HCEC 1CT (cell line): Measurements from ENCODE around the gene KIAA1210.

ENCODE experiments used
- DNase-seq: peaks from one replicate; pipeline ENCODE4 v3.0.0-alpha.2; 2017

Gene KIAA1210

DNA sequence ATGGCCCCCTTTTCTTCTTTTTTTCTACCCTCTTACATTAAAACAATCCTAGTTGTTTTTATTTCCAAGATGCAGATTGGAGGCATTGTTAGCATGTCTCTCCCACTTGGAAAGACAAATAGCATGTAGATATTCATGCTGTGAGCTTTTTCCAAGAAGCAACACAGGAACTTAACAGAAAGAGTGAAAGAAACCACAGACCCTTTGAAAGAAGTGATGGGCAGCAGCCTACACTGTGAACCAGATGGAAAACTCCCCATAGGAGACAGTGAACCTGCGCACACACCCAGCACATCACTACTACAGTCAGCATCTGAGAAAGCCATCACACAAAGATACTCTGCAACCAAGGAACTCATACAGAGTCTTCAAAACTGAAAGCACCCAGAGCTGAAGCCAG, 37.0 kb downstream of the KIAA1210 start:
- no peak for DNase-seq

DNA sequence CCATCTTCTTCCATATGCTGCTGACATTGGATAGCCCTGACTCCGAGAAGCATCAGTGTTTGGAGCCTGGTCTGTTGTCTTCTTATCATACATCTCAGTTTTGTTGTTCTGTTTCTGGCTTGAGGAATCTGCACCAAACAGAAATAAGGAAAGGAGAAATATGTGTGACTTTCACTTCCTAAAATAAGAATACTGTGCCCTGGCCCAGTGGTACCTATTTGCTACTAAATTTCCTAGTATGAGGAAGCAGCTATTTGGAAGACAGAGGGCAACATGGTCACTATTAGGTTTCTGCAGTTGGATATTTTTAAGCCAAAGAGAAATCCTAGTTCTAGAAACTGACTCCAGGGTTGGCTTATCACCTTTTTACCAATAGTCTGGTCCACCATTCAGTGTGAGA, 38.0 kb downstream of the KIAA1210 start:
- no peak for DNase-seq

- no peak for DNase-seq
Observed at GRCh38 chrX:119087121-119087520, 40.5 kb downstream of the KIAA1210 start.

DNA sequence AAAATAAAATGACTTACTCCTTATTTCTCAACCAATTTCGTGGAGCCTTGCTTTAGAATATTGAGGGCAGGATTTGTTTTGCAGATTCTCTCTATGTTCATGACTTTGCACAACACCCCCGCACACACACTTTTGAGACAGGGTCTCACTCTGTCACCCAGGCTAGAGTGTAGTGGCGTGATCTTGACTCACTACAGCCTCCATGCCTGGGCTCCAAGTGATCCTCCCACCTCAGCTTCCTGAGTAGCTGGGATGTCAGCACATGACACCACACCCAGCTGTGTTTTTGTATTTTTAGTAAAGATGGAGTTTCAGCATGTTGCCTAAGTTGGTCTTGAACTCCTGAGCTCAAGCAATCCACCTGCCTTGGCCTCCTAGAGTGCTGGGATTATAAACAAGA, 42.8 kb downstream of the KIAA1210 start:
- DNase-seq: no peak

GRCh38 chrX:119082278-119082677, 45.3 kb downstream of the KIAA1210 start:
- DNase-seq: no peak

- no peak for DNase-seq
Observed at GRCh38 chrX:119075270-119076025, 52.2 kb downstream of the KIAA1210 start.

GRCh38 chrX:119073911-119074310, 53.7 kb downstream of the KIAA1210 start:
- DNase-seq: no peak

DNA sequence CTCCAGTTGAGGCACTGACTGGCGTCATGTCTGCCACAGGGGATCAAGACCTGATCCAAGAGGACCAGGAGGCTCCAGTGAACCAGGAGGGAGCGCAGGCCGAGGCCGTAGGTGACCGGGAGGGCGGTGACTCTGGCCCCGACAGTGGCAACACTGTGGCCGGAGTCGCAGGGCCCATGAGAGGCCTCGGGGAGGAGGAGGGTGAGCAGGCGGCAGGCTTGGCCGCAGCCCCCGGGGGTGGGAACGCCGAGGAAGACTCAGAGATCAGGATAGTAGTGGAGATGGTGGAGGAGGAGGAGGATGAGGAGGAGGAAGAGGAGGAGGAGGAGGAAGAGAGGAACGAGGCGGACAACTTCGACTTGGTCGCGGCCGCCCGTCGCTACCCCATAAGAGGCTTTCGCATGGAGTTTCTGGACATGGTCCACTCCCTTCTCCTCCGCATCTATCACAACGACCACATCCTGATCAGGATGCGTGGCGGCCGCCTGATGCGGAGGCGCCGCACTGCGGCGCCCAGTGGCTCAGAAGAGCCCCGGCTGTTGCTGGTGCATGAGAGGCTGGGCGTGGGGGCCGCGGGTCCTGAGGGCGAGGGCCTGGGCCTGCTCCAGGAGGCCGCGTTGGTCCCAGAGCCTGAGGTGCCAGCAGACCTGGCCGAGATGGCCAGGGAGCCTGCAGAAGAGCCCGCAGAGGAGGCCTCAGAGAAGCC, 54.3 kb downstream of the KIAA1210 start:
- DNase-seq: no peak

- no peak for DNase-seq
Observed at GRCh38 chrX:119072744-119073143, 54.9 kb downstream of the KIAA1210 start, which contains the start of gene CT47C1. CT47C1 (plus strand) TSS chrX:119072993; CDS start chrX:119073226, 233 bp downstream.

GRCh38 chrX:119071381-119071780, 56.2 kb downstream of the KIAA1210 start:
- no peak for DNase-seq

DNA sequence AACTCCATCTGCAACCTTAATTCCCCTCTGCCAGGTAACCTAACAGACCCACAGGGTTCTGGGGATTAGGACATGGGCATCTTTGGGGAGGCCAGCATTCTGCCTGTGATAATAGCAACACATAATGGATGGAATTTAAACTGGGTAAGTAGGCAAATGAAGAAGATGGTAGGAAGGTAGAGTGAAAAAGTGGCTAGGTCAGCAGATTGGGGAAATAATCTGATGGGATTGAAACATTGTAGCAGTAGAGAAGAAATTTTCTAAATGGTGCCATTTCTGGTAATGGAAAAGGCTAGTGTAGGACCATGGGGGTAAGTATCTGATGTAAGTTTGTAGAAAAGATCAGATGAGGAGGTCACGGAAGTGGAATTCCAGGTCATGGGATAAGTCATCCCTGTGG, 57.9 kb downstream of the KIAA1210 start:
- no peak for DNase-seq

GRCh38 chrX:119069128-119069527, 58.5 kb downstream of the KIAA1210 start:
- DNase-seq: no peak

DNA sequence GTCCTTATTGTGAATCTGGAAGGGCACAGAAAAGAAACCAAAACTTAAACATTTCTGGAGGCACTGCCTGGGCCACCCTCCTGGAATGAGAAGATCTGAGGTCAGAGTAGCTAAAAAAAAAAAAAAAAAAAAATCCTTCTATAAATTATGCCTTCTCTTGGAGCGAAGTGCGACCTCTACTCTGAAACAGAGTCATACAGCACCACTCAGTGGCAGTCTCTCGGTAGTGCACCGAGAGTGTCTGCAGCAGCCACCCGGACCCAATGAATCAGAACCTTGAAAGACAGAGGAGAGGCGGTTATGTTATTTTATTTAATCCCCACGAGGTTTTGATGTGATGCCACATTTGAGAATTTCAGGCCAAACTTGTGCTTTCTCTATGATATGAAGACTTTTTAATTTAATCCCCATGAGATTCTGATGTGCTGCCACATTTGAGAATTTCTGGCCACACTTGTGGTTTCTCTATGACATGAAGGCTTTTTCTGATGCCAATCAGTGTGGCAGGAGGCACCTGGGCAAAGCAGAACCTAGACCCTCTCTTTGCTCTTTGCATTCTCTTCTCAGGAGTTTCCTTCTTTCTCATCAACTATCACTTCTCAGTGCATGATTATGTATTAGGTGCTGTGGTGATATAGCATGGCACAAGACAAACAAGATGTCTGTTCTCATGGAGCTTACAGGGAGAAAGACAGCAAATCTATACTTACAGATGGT, 60.4 kb downstream of the KIAA1210 start:
- peak; percentile 44 for DNase-seq

DNA sequence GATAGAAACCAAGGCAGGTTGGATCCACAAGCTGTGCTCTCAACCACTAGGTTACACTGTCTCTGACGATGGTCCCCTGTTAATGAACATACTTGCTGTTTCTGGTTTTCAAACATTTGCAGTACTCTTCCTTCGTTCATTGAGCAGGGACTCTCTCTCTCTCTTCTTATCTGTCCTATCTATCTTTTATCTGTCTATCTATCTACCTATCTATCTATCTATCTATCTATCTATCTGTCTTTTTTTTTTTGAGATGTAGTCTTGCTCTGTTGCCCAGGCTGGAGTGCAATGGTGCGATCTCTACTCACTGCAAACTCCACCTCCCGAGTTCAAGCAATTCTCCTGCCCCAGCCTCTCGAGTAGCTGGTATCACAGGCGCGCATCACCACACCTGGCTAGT, 64.2 kb downstream of the KIAA1210 start:
- no peak for DNase-seq

DNA sequence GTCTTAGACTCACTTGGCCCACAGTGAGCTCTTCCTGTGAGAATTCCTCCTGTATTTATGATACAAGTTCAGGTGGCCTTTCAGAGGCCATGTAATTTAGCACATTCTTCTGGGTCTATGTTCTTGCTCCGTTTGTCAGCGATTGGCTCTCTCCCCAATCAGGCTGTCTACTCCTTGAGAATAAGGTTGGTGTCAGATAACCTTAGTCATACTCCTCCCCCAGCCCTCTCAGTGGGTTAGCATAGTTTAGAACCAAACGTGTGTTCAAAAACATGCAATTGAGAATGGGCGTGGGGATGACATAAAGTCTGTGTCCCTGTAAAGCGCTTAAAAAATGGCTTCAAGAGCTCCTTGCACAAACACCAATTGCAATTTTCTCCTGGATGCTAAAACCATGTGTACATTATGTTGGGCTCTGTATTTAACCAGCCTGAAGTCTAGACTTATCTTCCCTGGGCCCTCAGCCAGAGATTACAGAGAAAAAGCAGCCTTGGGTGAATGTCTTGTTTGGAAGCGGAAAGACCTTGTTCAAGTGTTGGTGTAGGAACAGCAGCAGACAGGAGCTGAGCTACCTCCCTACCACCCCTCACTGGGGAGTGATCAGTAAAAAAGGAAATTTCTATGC, 64.8 kb downstream of the KIAA1210 start:
- no peak for DNase-seq

GRCh38 chrX:119055687-119056086, 71.9 kb downstream of the KIAA1210 start:
- no peak for DNase-seq

DNA sequence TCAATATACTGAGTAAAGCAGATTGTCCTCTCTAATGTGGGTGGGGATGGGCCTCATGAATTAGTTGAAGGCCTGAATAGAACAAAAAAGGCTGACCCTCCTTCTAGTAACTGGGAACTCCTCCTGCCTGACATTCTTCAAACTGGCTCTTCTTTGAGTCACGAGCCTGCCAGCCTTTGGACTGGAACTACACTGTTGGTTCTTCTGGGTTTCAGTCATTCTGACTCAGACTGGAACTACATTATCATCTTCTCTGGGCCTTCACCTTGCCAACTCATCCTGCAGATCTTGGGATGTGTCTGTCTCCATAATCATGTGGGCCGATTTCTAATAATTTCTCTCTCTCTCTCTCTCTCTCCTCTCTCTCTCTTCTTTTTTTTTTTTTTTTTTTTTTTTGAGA, 81.7 kb downstream of the KIAA1210 start:
- no peak for DNase-seq

GRCh38 chrX:119042996-119043395, 84.6 kb downstream of the KIAA1210 start:
- DNase-seq: no peak

GRCh38 chrX:119042040-119042439, 85.6 kb downstream of the KIAA1210 start:
- no peak for DNase-seq

DNA sequence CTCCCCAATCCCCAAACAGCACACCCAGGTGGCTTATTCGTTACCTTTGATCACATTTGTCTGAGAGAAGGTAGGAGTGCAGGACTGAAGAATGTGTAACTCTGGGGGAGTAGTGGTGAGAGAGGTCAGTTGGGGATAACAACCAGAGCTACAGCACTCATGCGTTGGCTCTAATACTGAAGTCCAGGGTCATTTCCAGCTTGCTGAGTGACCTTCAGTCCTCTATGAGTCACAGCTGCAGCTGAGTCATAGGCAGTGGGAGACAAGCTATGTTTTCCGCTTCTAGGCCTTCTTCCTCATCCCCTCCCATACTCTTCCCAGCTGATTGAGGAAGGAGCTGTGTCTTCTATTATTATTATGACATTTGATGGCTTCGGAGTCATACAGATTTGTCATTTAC, 86.4 kb downstream of the KIAA1210 start:
- peak; percentile 82 for DNase-seq

DNA sequence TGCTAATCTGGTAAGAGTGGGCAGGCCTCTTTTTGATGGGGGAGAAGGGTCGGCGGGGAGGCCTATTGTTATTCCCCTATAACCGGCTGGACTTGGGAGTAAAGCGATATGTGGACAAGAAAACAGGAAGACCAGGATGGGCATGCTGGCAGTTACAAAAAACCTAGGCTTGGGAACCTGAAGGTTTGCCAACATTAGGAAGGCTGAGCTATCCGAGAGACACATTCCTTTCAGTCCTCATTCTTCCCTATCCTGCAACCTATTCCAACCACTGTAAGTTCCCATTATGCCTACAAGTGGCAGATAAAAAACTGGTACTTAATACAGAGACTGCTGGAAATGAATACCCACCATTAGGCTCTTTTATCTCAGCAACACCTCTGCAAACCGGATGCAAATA, 87.2 kb downstream of the KIAA1210 start:
- no peak for DNase-seq

- DNase-seq: no peak
Observed at GRCh38 chrX:119036107-119037029, 91.2 kb downstream of the KIAA1210 start.
